Neural cell (in vitro differentiated cells): ENCODE measurements around the gene C14orf180.

ENCODE experiments used
- CTCF ChIP-seq: fragments of 450-650 bp; IDR thresholded peaks from 2 replicates; pipeline ENCODE4 v1.5.1; 2014; ENCODE audit warnings: antibody characterized with exemption, mild to moderate bottlenecking, moderate library complexity; ENCODE audit not compliant: poor library complexity, severe bottlenecking
- EP300 ChIP-seq: fragments of 450-650 bp; conservative IDR thresholded peaks from 2 replicates; pipeline ENCODE4 v1.6.1; 2014; ENCODE audit warnings: antibody characterized with exemption, mild to moderate bottlenecking, moderate library complexity; ENCODE audit not compliant: poor library complexity, severe bottlenecking
- EZH2 ChIP-seq: fragments of 200-600, 300-800 bp; shearing (Covaris generic), sonication (generic); IDR thresholded peaks from 2 replicates; pipeline ENCODE4 v1.6.1; 2014; ENCODE audit warnings: antibody characterized with exemption, low read length, borderline replicate concordance, mild to moderate bottlenecking; ENCODE audit not compliant: insufficient read depth, poor library complexity, severe bottlenecking
- POLR2AphosphoS5 ChIP-seq: IDR thresholded peaks from 2 replicates; pipeline ENCODE4 v1.6.1; 2012
- REST ChIP-seq: IDR thresholded peaks from 2 replicates; pipeline ENCODE4 v1.6.1; 2012; ENCODE audit warnings: borderline replicate concordance
- SMC3 ChIP-seq: fragments of 450-650 bp; conservative IDR thresholded peaks from 2 replicates; pipeline ENCODE4 v1.6.1; 2014; ENCODE audit warnings: antibody characterized with exemption, mild to moderate bottlenecking, moderate library complexity; ENCODE audit not compliant: poor library complexity

GRCh38 chr14:104568620-104569019, 10.9 kb upstream of the C14orf180 start:
- TF ChIP-seq EZH2, result no peak
- TF ChIP-seq CTCF, result no peak
- no peak for TF ChIP-seq POLR2AphosphoS5
- TF ChIP-seq EP300, result no peak
- TF ChIP-seq REST, result no peak
- no peak for TF ChIP-seq SMC3
